HEK293 (cell line): ENCODE measurements around the gene DYRK2.

ENCODE experiments used
- CTCF ChIA-PET: fragments of 350-600 bp; formaldehyde crosslinking; extraction: SDS; loops from one replicate; lab custom pipeline; 2021; ENCODE audit warnings: antibody characterized with exemption; lab: Yijun Ruan, JAX
- POLR2A ChIA-PET: fragments of 300-600 bp; formaldehyde crosslinking; extraction: SDS; loops from one replicate; lab custom pipeline; 2020; ENCODE audit warnings: antibody characterized with exemption, inconsistent platforms; lab: Yijun Ruan, JAX
- H3K27ac ChIP-seq: fragments of 200-500 bp; sonication (Bioruptor generic); 2 replicates; pipeline ENCODE4 v1.5.1; 2014; ENCODE audit warnings: low read depth, low read length, control low read depth, inconsistent platforms; ENCODE audit errors: extremely low read depth
- H3K36me3 ChIP-seq, 2 experiments: fragments of 200-500 bp in 1 of 2; sonication (Bioruptor generic) in 1 of 2; 1 replicate in 1 of 2; 2 replicates in 1 of 2; pipeline ENCODE4 v1.5.1; 2014 to 2017; ENCODE audit warnings: inconsistent platforms in 2 of 2, low read length in 2 of 2; ENCODE audit not compliant: control insufficient read depth in 2 of 2, insufficient read depth in 1 of 2
- H3K4me1 ChIP-seq: fragments of 200-500 bp; sonication (Bioruptor generic); 2 replicates; pipeline ENCODE4 v1.5.1; 2014; ENCODE audit warnings: mild to moderate bottlenecking, low read length, inconsistent platforms; ENCODE audit not compliant: control insufficient read depth, insufficient read depth
- H3K4me3 ChIP-seq: 2 replicates; pipeline ENCODE4 v1.5.1; 2011; ENCODE audit warnings: low read depth, mild to moderate bottlenecking, control low read depth, low read length, moderate library complexity
- H3K9me3 ChIP-seq: fragments of 200-500 bp; sonication (Bioruptor generic); 2 replicates; pipeline ENCODE4 v1.5.1; 2014; ENCODE audit warnings: low read depth, low read length, inconsistent platforms; ENCODE audit not compliant: control insufficient read depth, insufficient read depth
- EGR2 ChIP-seq: fragments of 450-650 bp; formaldehyde crosslinking; IDR thresholded peaks from 2 replicates; pipeline ENCODE4 v1.5.1; 2016; ENCODE audit warnings: low read depth, missing biosample characterization, missing genetic modification characterization
- FEZF1 ChIP-seq: fragments of 450-650 bp; formaldehyde crosslinking; IDR thresholded peaks from 2 replicates; pipeline ENCODE4 v1.5.1; 2016; ENCODE audit warnings: missing biosample characterization, missing genetic modification characterization
- IKZF3 ChIP-seq: fragments of 450-650 bp; IDR thresholded peaks from 2 replicates; pipeline ENCODE4 v1.5.0; 2018; ENCODE audit warnings: missing biosample characterization, mild to moderate bottlenecking, missing genetic modification characterization, moderate library complexity
- SCRT2 ChIP-seq: fragments of 450-650 bp; formaldehyde crosslinking; IDR thresholded peaks from 2 replicates; pipeline ENCODE4 v1.5.1; 2016; ENCODE audit warnings: missing biosample characterization, missing genetic modification characterization
- SP2 ChIP-seq: fragments of 450-650 bp; formaldehyde crosslinking; IDR thresholded peaks from 2 replicates; pipeline ENCODE4 v1.5.1; 2016; ENCODE audit warnings: missing biosample characterization, missing genetic modification characterization
- ZBTB7A ChIP-seq: fragments of 450-650 bp; formaldehyde crosslinking; IDR thresholded peaks from 2 replicates; pipeline ENCODE4 v1.5.1; 2016; ENCODE audit warnings: low read depth, missing biosample characterization, missing genetic modification characterization
- ZFP3 ChIP-seq: fragments of 450-650 bp; formaldehyde crosslinking; IDR thresholded peaks from 2 replicates; pipeline ENCODE4 v1.5.1; 2016; ENCODE audit warnings: low read depth, missing biosample characterization, missing genetic modification characterization
- ZFP41 ChIP-seq: fragments of 450-650 bp; formaldehyde crosslinking; IDR thresholded peaks from 2 replicates; pipeline ENCODE4 v1.5.1; 2016; ENCODE audit warnings: missing biosample characterization, missing genetic modification characterization, borderline replicate concordance
- ZIC2 ChIP-seq: fragments of 450-650 bp; formaldehyde crosslinking; IDR thresholded peaks from 2 replicates; pipeline ENCODE4 v1.5.1; 2016; ENCODE audit warnings: missing biosample characterization, missing genetic modification characterization
- ZNF16 ChIP-seq: fragments of 450-650 bp; formaldehyde crosslinking; IDR thresholded peaks from 2 replicates; pipeline ENCODE4 v1.5.1; 2016; ENCODE audit warnings: low read depth, missing biosample characterization, missing genetic modification characterization
- ZNF221 ChIP-seq: fragments of 450-650 bp; formaldehyde crosslinking; IDR thresholded peaks from 2 replicates; pipeline ENCODE4 v1.5.1; 2017; ENCODE audit warnings: missing biosample characterization, missing genetic modification characterization, borderline replicate concordance
- ZNF366 ChIP-seq: fragments of 450-650 bp; formaldehyde crosslinking; conservative IDR thresholded peaks from 2 replicates; pipeline ENCODE4 v1.5.1; 2016; ENCODE audit warnings: missing biosample characterization, missing genetic modification characterization
- ZNF404 ChIP-seq: fragments of 450-650 bp; formaldehyde crosslinking; IDR thresholded peaks from 2 replicates; pipeline ENCODE4 v1.5.1; 2017; ENCODE audit warnings: missing biosample characterization, missing genetic modification characterization
- ZNF510 ChIP-seq: fragments of 450-650 bp; formaldehyde crosslinking; IDR thresholded peaks from 2 replicates; pipeline ENCODE4 v1.5.1; 2018; ENCODE audit warnings: mild to moderate bottlenecking, missing genetic modification characterization, missing biosample characterization; ENCODE audit not compliant: insufficient replicate concordance
- ZNF600 ChIP-seq: fragments of 450-650 bp; formaldehyde crosslinking; IDR thresholded peaks from 2 replicates; pipeline ENCODE4 v1.5.1; 2016; ENCODE audit warnings: missing biosample characterization, missing genetic modification characterization
- ZNF610 ChIP-seq: fragments of 450-650 bp; formaldehyde crosslinking; IDR thresholded peaks from 2 replicates; pipeline ENCODE4 v1.5.1; 2016; ENCODE audit warnings: missing biosample characterization, missing genetic modification characterization, borderline replicate concordance
- ZNF626 ChIP-seq: fragments of 450-650 bp; sonication (Bioruptor Pico); formaldehyde crosslinking; IDR thresholded peaks from 2 replicates; pipeline ENCODE4 v1.5.1; 2018; ENCODE audit warnings: missing biosample characterization, missing genetic modification characterization, inconsistent platforms
- ZNF830 ChIP-seq: fragments of 450-650 bp; IDR thresholded peaks from 2 replicates; pipeline ENCODE4 v1.5.0; 2018; ENCODE audit warnings: missing biosample characterization, missing genetic modification characterization, low read depth, mild to moderate bottlenecking, moderate library complexity
- ZSCAN18 ChIP-seq: fragments of 450-650 bp; formaldehyde crosslinking; IDR thresholded peaks from 2 replicates; pipeline ENCODE4 v1.5.1; 2016; ENCODE audit warnings: missing biosample characterization, missing genetic modification characterization
- TF ChIP-seq, protein P1 (sequence below): fragments of 450-650 bp; formaldehyde crosslinking; IDR thresholded peaks from 2 replicates; pipeline ENCODE4 v1.5.1; 2016; ENCODE audit warnings: missing biosample characterization, missing genetic modification characterization
- TF ChIP-seq, protein P2 (sequence below): fragments of 450-650 bp; formaldehyde crosslinking; conservative IDR thresholded peaks from 2 replicates; pipeline ENCODE4 v1.5.1; 2016; ENCODE audit warnings: low read depth, missing biosample characterization, missing genetic modification characterization

The DYRK2 gene

DNA sequence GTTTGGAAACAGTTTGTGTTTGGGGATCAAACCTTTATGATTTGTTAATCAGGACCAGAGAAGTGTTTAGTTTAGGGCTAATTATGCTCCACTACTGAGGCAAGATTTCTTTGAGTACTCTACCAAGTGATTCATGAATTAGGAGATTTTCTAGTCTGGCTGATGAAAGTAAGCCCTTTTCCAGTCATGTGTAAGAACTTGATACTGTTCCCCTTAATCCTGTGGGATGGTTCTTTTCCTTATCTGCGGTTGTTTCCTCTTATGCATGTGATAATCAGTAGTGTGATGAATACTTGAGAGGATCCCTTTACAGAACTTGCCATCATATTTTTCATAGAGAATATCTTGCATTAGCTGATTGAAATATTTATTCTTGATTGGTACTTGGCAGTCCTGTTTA lies 42.1 kb downstream of the DYRK2 start:
- POLR2A ChIA-PET, result no interaction called here
- Histone ChIP-seq H3K9me3 (no peaks in the 10 kb centered on the region), H3K4me3 (no peak overlapping the region), H3K27ac (no peak overlapping the region), H3K36me3 (no peaks in the 10 kb centered on the region), H3K4me1 (peaks cover 3% of the 10 kb centered on the region; the same call in 1 of the 2 replicates)
- CTCF ChIA-PET, result no interaction called here
- TF ChIP-seq ZNF221 (no peak), ZBTB7A (tag by site-specific recombination) (no peak), ZIC2 (tag by site-specific recombination) (no peak), ZNF600 (tag by site-specific recombination) (no peak)

GRCh38 chr12:67691220-67691619 lies 42.7 kb downstream of the DYRK2 start:
- no peaks in the 10 kb centered on the region for H3K36me3 ChIP-seq
- H3K27ac ChIP-seq, result no peak overlapping the region
- TF ChIP-seq SP2 (tag by site-specific recombination), result no peak
- no peak for TF ChIP-seq EGR2 (tag by site-specific recombination)
- TF ChIP-seq, protein P1, sequence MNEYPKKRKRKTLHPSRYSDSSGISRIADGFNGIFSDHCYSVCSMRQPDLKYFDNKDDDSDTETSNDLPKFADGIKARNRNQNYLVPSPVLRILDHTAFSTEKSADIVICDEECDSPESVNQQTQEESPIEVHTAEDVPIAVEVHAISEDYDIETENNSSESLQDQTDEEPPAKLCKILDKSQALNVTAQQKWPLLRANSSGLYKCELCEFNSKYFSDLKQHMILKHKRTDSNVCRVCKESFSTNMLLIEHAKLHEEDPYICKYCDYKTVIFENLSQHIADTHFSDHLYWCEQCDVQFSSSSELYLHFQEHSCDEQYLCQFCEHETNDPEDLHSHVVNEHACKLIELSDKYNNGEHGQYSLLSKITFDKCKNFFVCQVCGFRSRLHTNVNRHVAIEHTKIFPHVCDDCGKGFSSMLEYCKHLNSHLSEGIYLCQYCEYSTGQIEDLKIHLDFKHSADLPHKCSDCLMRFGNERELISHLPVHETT, result no peak
- no peak for TF ChIP-seq ZNF16 (tag by site-specific recombination)
- TF ChIP-seq ZNF510 (tag by site-specific recombination), result no peak
- TF ChIP-seq IKZF3 (tag by site-specific recombination), result no peak
- TF ChIP-seq ZNF404 (tag by site-specific recombination), result no peak
- H3K9me3 ChIP-seq, result no peaks in the 10 kb centered on the region
- no peak overlapping the region for H3K4me3 ChIP-seq
- CTCF ChIA-PET, result no interaction called here
- peaks cover 3% of the 10 kb centered on the region; the same call in 1 of the 2 replicates for H3K4me1 ChIP-seq
- POLR2A ChIA-PET, result no interaction called here

DNA sequence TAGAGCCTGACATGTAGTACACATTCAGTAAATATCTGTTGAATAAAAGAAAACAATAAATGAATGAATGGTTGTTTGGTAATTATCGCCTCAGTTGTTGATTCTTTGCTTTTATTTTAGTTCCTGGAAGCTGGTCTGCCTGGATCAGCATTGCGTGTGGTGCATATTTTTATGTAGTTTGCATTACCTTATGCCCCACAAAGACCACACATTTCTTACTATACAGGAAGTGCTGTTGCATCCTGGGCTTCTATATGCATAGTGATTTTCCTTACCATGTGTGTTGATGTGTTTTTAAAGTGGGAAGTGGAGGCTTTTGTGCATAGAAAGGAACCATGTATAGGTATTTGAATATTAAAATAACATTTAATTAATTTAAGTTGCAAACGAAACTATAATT lies 43.6 kb downstream of the DYRK2 start:
- Histone ChIP-seq H3K4me3 (no peak overlapping the region), H3K36me3 (no peaks in the 10 kb centered on the region), H3K4me1 (peaks cover 3% of the 10 kb centered on the region; the same call in 1 of the 2 replicates), H3K27ac (no peak overlapping the region), H3K9me3 (no peaks in the 10 kb centered on the region)
- CTCF ChIA-PET, result no interaction called here
- TF ChIP-seq ZSCAN18 (tag by site-specific recombination) (no peak), SCRT2 (no peak), ZNF830 (no peak), ZFP3 (no peak), ZNF404 (tag by site-specific recombination) (no peak), FEZF1 (no peak)
- TF ChIP-seq, all 188 proteins: peak for 0
- POLR2A ChIA-PET, result no interaction called here

DNA sequence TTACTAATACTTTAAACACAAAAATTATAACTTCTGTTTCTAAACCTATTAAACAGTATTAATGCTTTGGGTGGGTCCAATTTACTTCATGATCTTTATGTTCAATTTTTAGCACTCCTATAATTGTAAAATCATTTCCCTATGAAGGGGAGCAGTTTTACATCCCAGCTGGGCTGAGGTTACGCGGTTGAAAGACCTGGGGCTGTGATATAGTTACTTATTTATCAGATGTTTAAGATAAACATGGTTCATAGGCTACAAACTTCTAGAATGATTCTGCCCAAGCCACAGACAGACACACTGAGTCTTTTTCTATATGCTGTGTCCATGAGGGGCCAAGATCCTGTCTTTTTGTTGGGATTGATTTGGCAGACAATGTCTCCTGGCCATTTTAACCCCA lies 44.4 kb downstream of the DYRK2 start:
- H3K4me1 ChIP-seq, result peaks cover 3% of the 10 kb centered on the region
- no peak for TF ChIP-seq ZNF366 (tag by site-specific recombination)
- no peak for TF ChIP-seq ZNF610 (tag by site-specific recombination)
- TF ChIP-seq, protein P2, sequence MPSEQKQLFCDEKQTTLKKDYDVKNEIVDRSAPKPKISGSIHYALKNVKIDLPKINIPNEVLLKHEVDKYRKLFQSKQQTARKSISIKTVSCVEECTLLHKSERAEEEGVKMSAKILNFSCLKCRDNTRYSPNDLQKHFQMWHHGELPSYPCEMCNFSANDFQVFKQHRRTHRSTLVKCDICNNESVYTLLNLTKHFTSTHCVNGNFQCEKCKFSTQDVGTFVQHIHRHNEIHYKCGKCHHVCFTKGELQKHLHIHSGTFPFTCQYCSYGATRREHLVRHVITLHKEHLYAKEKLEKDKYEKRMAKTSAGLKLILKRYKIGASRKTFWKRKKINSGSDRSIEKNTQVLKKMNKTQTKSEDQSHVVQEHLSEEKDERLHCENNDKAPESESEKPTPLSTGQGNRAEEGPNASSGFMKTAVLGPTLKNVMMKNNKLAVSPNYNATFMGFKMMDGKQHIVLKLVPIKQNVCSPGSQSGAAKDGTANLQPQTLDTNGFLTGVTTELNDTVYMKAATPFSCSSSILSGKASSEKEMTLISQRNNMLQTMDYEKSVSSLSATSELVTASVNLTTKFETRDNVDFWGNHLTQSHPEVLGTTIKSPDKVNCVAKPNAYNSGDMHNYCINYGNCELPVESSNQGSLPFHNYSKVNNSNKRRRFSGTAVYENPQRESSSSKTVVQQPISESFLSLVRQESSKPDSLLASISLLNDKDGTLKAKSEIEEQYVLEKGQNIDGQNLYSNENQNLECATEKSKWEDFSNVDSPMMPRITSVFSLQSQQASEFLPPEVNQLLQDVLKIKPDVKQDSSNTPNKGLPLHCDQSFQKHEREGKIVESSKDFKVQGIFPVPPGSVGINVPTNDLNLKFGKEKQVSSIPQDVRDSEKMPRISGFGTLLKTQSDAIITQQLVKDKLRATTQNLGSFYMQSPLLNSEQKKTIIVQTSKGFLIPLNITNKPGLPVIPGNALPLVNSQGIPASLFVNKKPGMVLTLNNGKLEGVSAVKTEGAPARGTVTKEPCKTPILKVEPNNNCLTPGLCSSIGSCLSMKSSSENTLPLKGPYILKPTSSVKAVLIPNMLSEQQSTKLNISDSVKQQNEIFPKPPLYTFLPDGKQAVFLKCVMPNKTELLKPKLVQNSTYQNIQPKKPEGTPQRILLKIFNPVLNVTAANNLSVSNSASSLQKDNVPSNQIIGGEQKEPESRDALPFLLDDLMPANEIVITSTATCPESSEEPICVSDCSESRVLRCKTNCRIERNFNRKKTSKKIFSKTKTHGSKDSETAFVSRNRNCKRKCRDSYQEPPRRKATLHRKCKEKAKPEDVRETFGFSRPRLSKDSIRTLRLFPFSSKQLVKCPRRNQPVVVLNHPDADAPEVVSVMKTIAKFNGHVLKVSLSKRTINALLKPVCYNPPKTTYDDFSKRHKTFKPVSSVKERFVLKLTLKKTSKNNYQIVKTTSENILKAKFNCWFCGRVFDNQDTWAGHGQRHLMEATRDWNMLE (tag by site-specific recombination), result no peak
- no peak for TF ChIP-seq ZFP41 (tag by site-specific recombination)
- TF ChIP-seq ZNF626 (tag by site-specific recombination), result no peak
- ChIA-PET POLR2A (no interaction called here), CTCF (no interaction called here)
- H3K27ac ChIP-seq, result no peak overlapping the region
- H3K36me3 ChIP-seq, result no peaks in the 10 kb centered on the region
- no peak overlapping the region for H3K4me3 ChIP-seq
- no peaks in the 10 kb centered on the region for H3K9me3 ChIP-seq
